Kidney epithelial cell (primary cell): ENCODE measurements around the gene VWCE. TPM values are rescaled to one million over a fixed set of nuclear protein-coding genes. Genes with fewer than 3 reads are reported as not detected.
"Not testable (repeated sequence)": the region's sequence is repeated elsewhere in the genome, so short reads cannot be mapped to it uniquely, and the experiment has no call there.

Source experiments
- DNase-seq: peaks from one replicate; pipeline ENCODE4 v3.0.0-alpha.2; 2010; ENCODE audit warnings: low read depth
- H3K27me3 ChIP-seq: 2 replicates; pipeline ENCODE4 v1.6.0; 2011; ENCODE audit warnings: low read length; ENCODE audit not compliant: control insufficient read depth, insufficient read depth
- H3K36me3 ChIP-seq: 2 replicates; pipeline ENCODE4 v1.5.1; 2011; ENCODE audit warnings: low read length; ENCODE audit not compliant: control insufficient read depth, insufficient read depth
- H3K4me3 ChIP-seq: 2 replicates; pipeline ENCODE4 v1.5.1; 2011; ENCODE audit warnings: low read depth, mild to moderate bottlenecking, control low read depth, low read length
- total RNA-seq: library from RNA; depleted of rRNA; stranded (reverse); fragments of >200 nt; gene quantifications from 2 replicates; pipeline ENCODE4 v1.2.3, GENCODE V29; 2015

Gene VWCE
- total RNA-seq, 1 donor from 2014 or later: 8.3 TPM

GRCh38 chr11:61240875-61241274, 54.2 kb downstream of the VWCE start, which contains the start of gene PGA5:
Gene PGA5, plus strand, starts transcription at chr11:61241175. Its CDS starts 52 bp downstream, at chr11:61241227.
- not testable (repeated sequence) for H3K4me3 ChIP-seq, H3K36me3 ChIP-seq, DNase-seq, H3K27me3 ChIP-seq

GRCh38 chr11:61240288-61240687, 54.8 kb downstream of the VWCE start:
- DNase-seq, H3K4me3 ChIP-seq, H3K27me3 ChIP-seq, H3K36me3 ChIP-seq: not testable (repeated sequence)

GRCh38 chr11:61237130-61237529, 58.0 kb downstream of the VWCE start:
- not testable (repeated sequence) for DNase-seq, H3K36me3 ChIP-seq, H3K4me3 ChIP-seq, H3K27me3 ChIP-seq

DNA sequence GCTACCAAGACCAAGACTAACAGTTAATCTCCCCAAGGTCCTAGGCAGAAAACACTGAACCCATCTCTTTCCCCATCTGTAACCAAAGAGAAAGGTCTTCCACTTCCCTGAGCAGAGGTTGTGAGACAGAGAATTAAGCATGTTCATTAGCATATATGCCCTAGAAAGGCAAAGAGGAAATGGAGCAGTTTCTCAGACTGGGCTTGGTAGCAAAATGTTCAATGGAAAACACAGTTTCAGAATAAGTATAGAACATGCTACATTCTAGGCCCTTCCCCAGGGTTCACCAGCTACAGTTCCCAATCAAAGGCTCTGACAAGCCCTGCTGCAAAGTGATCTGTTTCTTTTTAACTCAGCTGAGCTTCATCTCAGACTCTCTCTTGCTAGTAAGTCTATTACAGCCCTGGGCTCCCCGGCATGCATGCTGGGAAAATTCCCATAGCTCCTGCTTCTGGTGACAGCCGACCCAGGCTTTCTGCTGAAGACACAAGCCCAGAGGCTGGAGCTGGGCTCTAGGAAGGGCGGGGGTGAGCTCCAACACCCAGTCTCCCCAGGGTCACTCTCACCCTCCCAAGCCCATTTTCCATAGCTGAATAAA, 62.5 kb downstream of the VWCE start:
- H3K4me3 ChIP-seq: not testable (repeated sequence)

DNA sequence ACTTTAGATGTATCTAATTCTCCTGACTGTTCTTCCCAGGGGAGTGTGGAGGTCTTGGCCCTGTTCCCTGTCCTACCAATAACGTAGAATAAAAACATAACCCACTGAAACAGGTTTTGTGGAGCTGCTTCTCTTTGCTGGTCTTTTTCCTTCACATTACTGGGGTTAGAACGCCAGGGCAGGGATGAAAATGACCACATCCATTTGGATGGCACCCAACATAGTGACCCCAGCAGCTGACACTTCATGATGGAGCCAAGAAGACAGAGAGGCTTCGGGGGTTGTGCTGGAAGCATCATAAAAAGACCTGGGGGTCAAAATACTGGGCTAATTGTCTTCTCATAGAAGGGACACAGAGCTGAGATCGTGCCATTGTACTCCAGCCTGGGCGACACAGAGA, 63.5 kb downstream of the VWCE start:
- not testable (repeated sequence) for H3K36me3 ChIP-seq, H3K27me3 ChIP-seq

More for the DNA sequence above, 62.5 kb downstream of the VWCE start:
- H3K36me3 ChIP-seq, DNase-seq, H3K27me3 ChIP-seq: not testable (repeated sequence)

GRCh38 chr11:61231033-61231432, 64.1 kb downstream of the VWCE start:
- H3K4me3 ChIP-seq, DNase-seq, H3K27me3 ChIP-seq, H3K36me3 ChIP-seq: not testable (repeated sequence)

More for the DNA sequence above, 63.5 kb downstream of the VWCE start:
- DNase-seq, H3K4me3 ChIP-seq: not testable (repeated sequence)

DNA sequence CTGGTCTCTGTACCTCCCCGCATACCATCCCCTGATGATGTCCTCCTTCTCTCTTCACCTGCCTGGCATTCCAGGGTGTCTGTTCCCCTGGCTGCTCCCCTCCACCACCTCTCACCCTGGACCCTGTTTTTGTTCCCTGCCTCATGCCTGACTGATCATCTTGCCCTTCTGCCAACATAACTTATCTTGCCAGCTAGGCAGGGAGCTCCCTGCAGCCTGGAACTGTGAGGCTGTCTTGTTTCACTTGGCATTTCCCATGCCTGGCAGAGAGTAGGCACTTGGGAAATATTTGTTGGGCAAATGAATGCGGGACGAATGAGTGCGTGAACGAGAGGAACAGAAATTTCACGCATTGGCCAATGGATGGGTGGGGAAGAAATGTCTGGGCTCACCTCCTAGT, 65.7 kb downstream of the VWCE start:
- H3K36me3 ChIP-seq, H3K4me3 ChIP-seq, DNase-seq, H3K27me3 ChIP-seq: not testable (repeated sequence)

- not testable (repeated sequence) for H3K36me3 ChIP-seq, H3K27me3 ChIP-seq, DNase-seq, H3K4me3 ChIP-seq
Measured at GRCh38 chr11:61226457-61227137, 68.5 kb downstream of the VWCE start.

DNA sequence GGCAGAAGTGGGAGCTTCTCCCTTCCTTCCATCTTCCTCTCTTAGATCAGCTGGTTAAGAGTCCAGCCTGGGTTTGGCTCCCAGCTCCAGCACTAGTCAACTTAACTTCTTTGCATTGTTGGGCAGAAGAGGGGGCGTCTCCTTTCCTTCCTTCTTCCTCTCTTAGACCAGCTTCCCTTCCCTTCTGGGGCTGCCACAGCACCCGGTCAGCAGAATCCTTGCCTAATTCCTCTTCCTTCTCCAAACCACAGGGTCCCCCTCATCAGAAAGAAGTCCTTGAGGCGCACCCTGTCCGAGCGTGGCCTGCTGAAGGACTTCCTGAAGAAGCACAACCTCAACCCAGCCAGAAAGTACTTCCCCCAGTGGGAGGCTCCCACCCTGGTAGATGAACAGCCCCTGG, 72.4 kb downstream of the VWCE start:
- H3K36me3 ChIP-seq, DNase-seq, H3K27me3 ChIP-seq, H3K4me3 ChIP-seq: not testable (repeated sequence)

DNA sequence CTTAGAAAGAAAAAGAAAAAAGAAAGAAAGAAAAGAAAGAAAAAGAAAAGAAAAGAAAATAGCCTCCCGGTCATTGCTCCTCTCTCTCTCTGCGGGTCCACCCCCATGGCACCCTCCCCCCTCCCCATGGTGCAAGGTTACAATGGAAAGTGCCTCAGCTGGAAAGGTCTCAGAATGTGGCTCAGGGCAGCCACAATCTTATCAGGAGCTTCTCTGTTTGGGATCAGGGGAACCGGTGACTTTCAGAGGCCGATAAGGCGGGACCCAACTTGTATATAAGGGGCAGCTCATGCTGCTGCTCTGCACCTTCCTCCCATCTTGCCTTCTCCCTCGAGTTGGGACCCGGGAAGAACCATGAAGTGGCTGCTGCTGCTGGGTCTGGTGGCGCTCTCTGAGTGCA, 73.1 kb downstream of the VWCE start, which contains the start of gene PGA4:
PGA4 (plus strand) TSS at position 301 of the 400 bp plus-strand sequence; CDS start at position 355, 54 bp downstream.
- H3K36me3 ChIP-seq, DNase-seq, H3K27me3 ChIP-seq, H3K4me3 ChIP-seq: not testable (repeated sequence)

DNA sequence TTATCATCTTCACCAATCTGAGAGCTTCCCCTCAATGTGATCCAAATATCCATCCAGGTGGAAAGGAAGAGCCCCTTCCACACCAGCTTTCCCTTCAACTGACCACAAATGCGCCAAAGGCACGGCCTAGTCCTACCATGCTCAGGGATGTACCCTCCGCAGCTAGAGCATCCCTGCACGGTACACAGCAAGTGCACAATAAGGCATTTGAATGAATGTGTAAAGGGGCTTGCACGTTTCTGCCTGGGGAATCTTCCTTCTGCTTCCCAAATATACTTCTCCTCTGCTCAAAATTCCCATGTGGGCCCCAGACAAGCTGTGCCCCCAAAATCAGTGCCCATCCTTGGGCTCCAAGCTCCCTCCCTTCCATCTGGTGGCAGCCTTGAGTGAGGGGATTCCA, 76.1 kb downstream of the VWCE start:
- H3K27me3 ChIP-seq, H3K4me3 ChIP-seq, DNase-seq, H3K36me3 ChIP-seq: not testable (repeated sequence)

GRCh38 chr11:61218306-61218705, 76.8 kb downstream of the VWCE start:
- H3K4me3 ChIP-seq, H3K36me3 ChIP-seq, H3K27me3 ChIP-seq, DNase-seq: not testable (repeated sequence)

DNA sequence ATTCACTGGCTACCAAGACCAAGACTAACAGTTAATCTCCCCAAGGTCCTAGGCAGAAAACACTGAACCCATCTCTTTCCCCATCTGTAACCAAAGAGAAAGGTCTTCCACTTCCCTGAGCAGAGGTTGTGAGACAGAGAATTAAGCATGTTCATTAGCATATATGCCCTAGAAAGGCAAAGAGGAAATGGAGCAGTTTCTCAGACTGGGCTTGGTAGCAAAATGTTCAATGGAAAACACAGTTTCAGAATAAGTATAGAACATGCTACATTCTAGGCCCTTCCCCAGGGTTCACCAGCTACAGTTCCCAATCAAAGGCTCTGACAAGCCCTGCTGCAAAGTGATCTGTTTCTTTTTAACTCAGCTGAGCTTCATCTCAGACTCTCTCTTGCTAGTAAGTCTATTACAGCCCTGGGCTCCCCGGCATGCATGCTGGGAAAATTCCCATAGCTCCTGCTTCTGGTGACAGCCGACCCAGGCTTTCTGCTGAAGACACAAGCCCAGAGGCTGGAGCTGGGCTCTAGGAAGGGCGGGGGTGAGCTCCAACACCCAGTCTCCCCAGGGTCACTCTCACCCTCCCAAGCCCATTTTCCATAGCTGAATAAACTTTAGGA, 81.3 kb downstream of the VWCE start:
- DNase-seq, H3K27me3 ChIP-seq, H3K36me3 ChIP-seq, H3K4me3 ChIP-seq: not testable (repeated sequence)

DNA sequence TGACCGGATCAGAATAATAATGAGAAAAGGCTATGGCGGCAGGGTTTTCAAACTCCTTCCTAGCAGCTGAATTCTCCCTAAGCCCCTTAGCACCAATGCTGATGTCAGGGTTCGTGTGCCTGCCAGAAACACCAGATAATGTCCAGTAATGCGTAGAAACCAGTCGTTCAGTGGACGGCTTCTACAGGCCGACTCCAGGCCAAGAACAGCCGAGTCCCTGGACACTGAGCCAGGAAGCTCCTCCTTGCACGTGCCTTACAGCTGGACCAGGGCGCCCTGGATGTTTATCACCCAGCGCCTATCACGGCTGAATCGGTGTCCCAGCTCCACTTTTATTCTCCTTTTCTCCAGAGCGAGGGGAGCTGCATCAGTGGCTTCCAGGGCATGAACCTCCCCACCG, 82.9 kb downstream of the VWCE start:
- not testable (repeated sequence) for DNase-seq, H3K27me3 ChIP-seq, H3K4me3 ChIP-seq, H3K36me3 ChIP-seq

GRCh38 chr11:61211327-61211952, 83.7 kb downstream of the VWCE start:
- not testable (repeated sequence) for DNase-seq, H3K4me3 ChIP-seq, H3K27me3 ChIP-seq

More at GRCh38 chr11:61211327-61211952, 83.7 kb downstream of the VWCE start:
- not testable (repeated sequence) for H3K36me3 ChIP-seq
